Breast epithelium (tissue), 3 donors: ENCODE results near the gene ASAP2.

ENCODE experiments used
- POLR2A ChIP-seq: fragments of 450-650 bp; IDR thresholded peaks from one replicate; pipeline ENCODE4 v1.6.1; 2016; ENCODE audit warnings: antibody characterized with exemption, mild to moderate bottlenecking, moderate library complexity
- POLR2AphosphoS5 ChIP-seq, 3 donors: sonication (generic); formaldehyde crosslinking; IDR thresholded peaks; one replicate each; pipeline ENCODE4 v1.6.1; 2017; ENCODE audit warnings: antibody characterized with exemption in 3 of 3

GRCh38 chr2:9199716-9200632 lies 6.6 kb upstream of the ASAP2 start:
- TF ChIP-seq POLR2A (no peak), POLR2AphosphoS5 (IDR thresholded peaks at IDR 0.05) (no peak)
